Neuronal stem cell (in vitro differentiated cells): ENCODE results near the gene HAS3.
"Not testable (repeated sequence)": the region's sequence is repeated elsewhere in the genome, so short reads cannot be mapped to it uniquely, and the experiment has no call there.

Source experiments
- DNase-seq: peaks from one replicate; pipeline ENCODE4 v3.0.0-alpha.2; 2013; ENCODE audit warnings: low spot score
- H2AFZ ChIP-seq: one replicate; pipeline ENCODE4 v1.6.1; 2013; ENCODE audit warnings: mild to moderate bottlenecking, low read length, inconsistent platforms
- H2AK5ac ChIP-seq: 2 replicates; pipeline ENCODE4 v1.6.1; 2013; ENCODE audit warnings: low read depth, mild to moderate bottlenecking, inconsistent platforms, low read length, moderate library complexity, mixed read lengths
- H2BK120ac ChIP-seq: 2 replicates; pipeline ENCODE4 v1.6.1; 2013; ENCODE audit warnings: low read depth, mild to moderate bottlenecking, inconsistent platforms, low read length, moderate library complexity, mixed read lengths
- H2BK12ac ChIP-seq: one replicate; pipeline ENCODE4 v1.6.1; 2013; ENCODE audit warnings: low read length, inconsistent platforms
- H2BK15ac ChIP-seq: 2 replicates; pipeline ENCODE4 v1.6.1; 2013; ENCODE audit warnings: mild to moderate bottlenecking, low read length, inconsistent platforms, mixed read lengths
- H2BK5ac ChIP-seq: one replicate; pipeline ENCODE4 v1.6.1; 2013; ENCODE audit warnings: inconsistent platforms, mild to moderate bottlenecking, low read length, moderate library complexity
- H3K14ac ChIP-seq: one replicate; pipeline ENCODE4 v1.6.1; 2013; ENCODE audit warnings: low read length, inconsistent platforms
- H3K18ac ChIP-seq: 2 replicates; pipeline ENCODE4 v1.6.1; 2013; ENCODE audit warnings: low read length, inconsistent platforms
- H3K23ac ChIP-seq: 2 replicates; pipeline ENCODE4 v1.6.1; 2013; ENCODE audit warnings: low read depth, mild to moderate bottlenecking, mixed read lengths, low read length, inconsistent platforms; ENCODE audit not compliant: poor library complexity
- H3K27ac ChIP-seq: replicated peaks from 3 replicates; pipeline ENCODE4 v1.5.1; 2013; ENCODE audit warnings: low read length, inconsistent platforms
- H3K27me3 ChIP-seq, 3 experiments: 2 replicates each; pipeline ENCODE4 v1.6.1; 2013; ENCODE audit warnings: low read length in 3 of 3, mild to moderate bottlenecking in 2 of 3, inconsistent platforms in 1 of 3, low read depth in 1 of 3, mixed read lengths in 1 of 3, moderate library complexity in 1 of 3; ENCODE audit not compliant: control insufficient read depth in 3 of 3, insufficient read depth in 3 of 3
- H3K36me3 ChIP-seq, 2 donors: replicated peaks in 1 of 2; 2 replicates each; pipeline ENCODE4 v1.6.1; 2013; ENCODE audit warnings: low read length in 2 of 2; ENCODE audit not compliant: control insufficient read depth in 2 of 2, insufficient read depth in 2 of 2
- H3K4ac ChIP-seq: 2 replicates; pipeline ENCODE4 v1.6.1; 2013; ENCODE audit warnings: inconsistent platforms, mild to moderate bottlenecking, low read length, moderate library complexity
- H3K4me1 ChIP-seq, 2 donors: 1 replicate in 1 of 2; 2 replicates in 1 of 2; pipeline ENCODE4 v1.6.1; 2013; ENCODE audit warnings: low read length in 2 of 2, low read depth in 1 of 2; ENCODE audit not compliant: control insufficient read depth in 2 of 2, insufficient read depth in 1 of 2
- H3K4me2 ChIP-seq: one replicate; pipeline ENCODE4 v1.6.1; 2013; ENCODE audit warnings: mild to moderate bottlenecking, low read length, inconsistent platforms; ENCODE audit not compliant: insufficient read depth, poor library complexity, severe bottlenecking
- H3K4me3 ChIP-seq, 2 donors: 2 replicates each; pipeline ENCODE4 v1.5.1; 2013; ENCODE audit warnings: low read length in 2 of 2, mild to moderate bottlenecking in 2 of 2, inconsistent platforms in 1 of 2, moderate library complexity in 1 of 2
- H3K79me1 ChIP-seq: one replicate; pipeline ENCODE4 v1.6.1; 2013; ENCODE audit warnings: low read depth, mild to moderate bottlenecking, inconsistent platforms, low read length, moderate library complexity
- H3K9ac ChIP-seq: one replicate; pipeline ENCODE4 v1.6.1; 2013; ENCODE audit warnings: mild to moderate bottlenecking, low read depth, low read length, inconsistent platforms; ENCODE audit not compliant: poor library complexity
- H3K9me3 ChIP-seq, 2 donors: replicated peaks in 1 of 2; 2 replicates each; pipeline versions ENCODE3 to v1.6.1; 2013; ENCODE audit warnings: low read length in 2 of 2, mild to moderate bottlenecking in 2 of 2, inconsistent platforms in 1 of 2, low read depth in 1 of 2, mixed read lengths in 1 of 2, moderate library complexity in 1 of 2; ENCODE audit not compliant: control insufficient read depth in 2 of 2, insufficient read depth in 1 of 2
- H4K8ac ChIP-seq: one replicate; pipeline ENCODE4 v1.6.1; 2013; ENCODE audit warnings: low read depth, mild to moderate bottlenecking, inconsistent platforms, low read length, moderate library complexity
- H4K91ac ChIP-seq: one replicate; pipeline ENCODE4 v1.6.1; 2013; ENCODE audit warnings: low read length, low read depth, mild to moderate bottlenecking, inconsistent platforms; ENCODE audit not compliant: poor library complexity
- WGBS, 2 donors: extraction: QIAGEN DNeasy Blood & Tissue Kit; methylation state at CpG; one replicate each; pipeline ENCODE4 v1.1.7; 2013; ENCODE audit warnings: missing lambda C conversion rate in 2 of 2, mixed read lengths in 1 of 2; ENCODE audit not compliant: insufficient read length in 2 of 2, insufficient replicate concordance in 1 of 2; ENCODE audit errors: extremely low coverage in 2 of 2; 5-methylcytosine and 5-hydroxymethylcytosine counted together

HAS3 gene

GRCh38 chr16:69149621-69150020 lies 44.2 kb downstream of the HAS3 start:
- H2AFZ ChIP-seq, H2BK12ac ChIP-seq, H4K8ac ChIP-seq, H3K4ac ChIP-seq, H3K14ac ChIP-seq, H3K18ac ChIP-seq, DNase-seq, H3K79me1 ChIP-seq, H3K4me3 ChIP-seq, H4K91ac ChIP-seq, H2BK15ac ChIP-seq, H3K27ac ChIP-seq, H3K9ac ChIP-seq, H3K9me3 ChIP-seq, H3K23ac ChIP-seq, H2BK5ac ChIP-seq, H3K27me3 ChIP-seq, H2BK120ac ChIP-seq, H2AK5ac ChIP-seq, H3K4me1 ChIP-seq, H3K4me2 ChIP-seq: not testable (repeated sequence)
- no CpG with 5 or more reads among the region's 9 CpGs for WGBS, 2 donors
- H3K36me3 ChIP-seq: peaks cover 17 to 87% of the 10 kb centered on the region in 2 donors

GRCh38 chr16:69150146-69150865 lies 44.9 kb downstream of the HAS3 start:
- Histone ChIP-seq H2AK5ac (no peak overlapping the region), H2BK5ac (no peak overlapping the region), H2AFZ (no peak overlapping the region), H3K36me3 (peaks cover 21 to 86% of the 10 kb centered on the region in 2 donors), H4K91ac (no peak overlapping the region), H3K79me1 (no peaks in the 10 kb centered on the region), H3K27ac (no peak overlapping the region), H3K27me3 (no peaks in the 10 kb centered on the region), H3K4me1 (no peaks in the 10 kb centered on the region), H3K23ac (no peak overlapping the region), H3K4ac (no peak overlapping the region), H3K9ac (no peak overlapping the region), H3K4me3 (no peak overlapping the region), H3K14ac (no peak overlapping the region), H2BK12ac (no peak overlapping the region), H3K9me3 (no peaks in the 10 kb centered on the region), H2BK15ac (no peak overlapping the region), H2BK120ac (no peak overlapping the region), H4K8ac (no peak overlapping the region), H3K4me2 (no peak overlapping the region), H3K18ac (no peak overlapping the region)
- WGBS, 2 donors: no CpG with 5 or more reads among the region's 16 CpGs
- DNase-seq: peak; percentile 67

GRCh38 chr16:69157196-69157595 lies 51.7 kb downstream of the HAS3 start:
- no peak overlapping the region for H3K23ac ChIP-seq
- H3K27ac ChIP-seq: no peak overlapping the region
- no peak overlapping the region for H2AFZ ChIP-seq
- no peak overlapping the region for H2BK12ac ChIP-seq
- no peak overlapping the region for H3K4me3 ChIP-seq
- no peak overlapping the region for H3K4me2 ChIP-seq
- no peak overlapping the region for H3K9ac ChIP-seq
- no peak for DNase-seq
- no peak overlapping the region for H2BK5ac ChIP-seq
- H3K14ac ChIP-seq: no peak overlapping the region
- no peak overlapping the region for H4K8ac ChIP-seq
- no peak overlapping the region for H3K4ac ChIP-seq
- no peak overlapping the region for H2AK5ac ChIP-seq
- H3K4me1 ChIP-seq: no peaks in the 10 kb centered on the region
- H3K36me3 ChIP-seq: peaks cover 36 to 93% of the 10 kb centered on the region in 2 donors
- H3K9me3 ChIP-seq: no peaks in the 10 kb centered on the region
- H2BK120ac ChIP-seq: no peak overlapping the region
- H4K91ac ChIP-seq: no peak overlapping the region
- peaks cover 4% of the 10 kb centered on the region for H3K79me1 ChIP-seq
- no peak overlapping the region for H3K18ac ChIP-seq
- WGBS, 2 donors: no CpG with 5 or more reads among the region's 3 CpGs
- H3K27me3 ChIP-seq: no peaks in the 10 kb centered on the region
- no peak overlapping the region for H2BK15ac ChIP-seq

GRCh38 chr16:69160192-69160591 lies 54.7 kb downstream of the HAS3 start:
- H3K18ac ChIP-seq: no peak overlapping the region
- no peak overlapping the region for H2BK12ac ChIP-seq
- H3K9me3 ChIP-seq: no peaks in the 10 kb centered on the region
- no peak overlapping the region for H3K14ac ChIP-seq
- no peak overlapping the region for H3K9ac ChIP-seq
- no CpG with 5 or more reads among the region's 1 CpG for WGBS, 2 donors
- H2AK5ac ChIP-seq: no peak overlapping the region
- DNase-seq: no peak
- no peak overlapping the region for H3K4ac ChIP-seq
- no peaks in the 10 kb centered on the region for H3K27me3 ChIP-seq
- peaks cover 4% of the 10 kb centered on the region for H3K79me1 ChIP-seq
- H3K4me3 ChIP-seq: no peak overlapping the region
- no peaks in the 10 kb centered on the region for H3K4me1 ChIP-seq
- H3K4me2 ChIP-seq: no peak overlapping the region
- peaks cover 33 to 94% of the 10 kb centered on the region in 2 donors for H3K36me3 ChIP-seq
- no peak overlapping the region for H2BK120ac ChIP-seq
- no peak overlapping the region for H3K23ac ChIP-seq
- H3K27ac ChIP-seq: no peak overlapping the region
- H2BK5ac ChIP-seq: no peak overlapping the region
- H4K8ac ChIP-seq: no peak overlapping the region
- H2BK15ac ChIP-seq: no peak overlapping the region
- no peak overlapping the region for H2AFZ ChIP-seq
- H4K91ac ChIP-seq: no peak overlapping the region
